Neuronal stem cell (in vitro differentiated cells): ENCODE measurements around the gene NFKBIZ.

Experiments used
- DNase-seq: peaks from one replicate; pipeline ENCODE4 v3.0.0-alpha.2; 2013; ENCODE audit warnings: low spot score
- H2AFZ ChIP-seq: one replicate; pipeline ENCODE4 v1.6.1; 2013; ENCODE audit warnings: mild to moderate bottlenecking, low read length, inconsistent platforms
- H2AK5ac ChIP-seq: 2 replicates; pipeline ENCODE4 v1.6.1; 2013; ENCODE audit warnings: low read depth, mild to moderate bottlenecking, inconsistent platforms, low read length, moderate library complexity, mixed read lengths
- H2BK120ac ChIP-seq: 2 replicates; pipeline ENCODE4 v1.6.1; 2013; ENCODE audit warnings: low read depth, mild to moderate bottlenecking, inconsistent platforms, low read length, moderate library complexity, mixed read lengths
- H2BK12ac ChIP-seq: one replicate; pipeline ENCODE4 v1.6.1; 2013; ENCODE audit warnings: low read length, inconsistent platforms
- H2BK15ac ChIP-seq: 2 replicates; pipeline ENCODE4 v1.6.1; 2013; ENCODE audit warnings: mild to moderate bottlenecking, low read length, inconsistent platforms, mixed read lengths
- H2BK5ac ChIP-seq: one replicate; pipeline ENCODE4 v1.6.1; 2013; ENCODE audit warnings: inconsistent platforms, mild to moderate bottlenecking, low read length, moderate library complexity
- H3K14ac ChIP-seq: one replicate; pipeline ENCODE4 v1.6.1; 2013; ENCODE audit warnings: low read length, inconsistent platforms
- H3K18ac ChIP-seq: 2 replicates; pipeline ENCODE4 v1.6.1; 2013; ENCODE audit warnings: low read length, inconsistent platforms
- H3K23ac ChIP-seq: 2 replicates; pipeline ENCODE4 v1.6.1; 2013; ENCODE audit warnings: low read depth, mild to moderate bottlenecking, mixed read lengths, low read length, inconsistent platforms; ENCODE audit not compliant: poor library complexity
- H3K27ac ChIP-seq: replicated peaks from 3 replicates; pipeline ENCODE4 v1.5.1; 2013; ENCODE audit warnings: low read length, inconsistent platforms
- H3K27me3 ChIP-seq, 3 experiments: 2 replicates each; pipeline ENCODE4 v1.6.1; 2013; ENCODE audit warnings: low read length in 3 of 3, mild to moderate bottlenecking in 2 of 3, inconsistent platforms in 1 of 3, low read depth in 1 of 3, mixed read lengths in 1 of 3, moderate library complexity in 1 of 3; ENCODE audit not compliant: control insufficient read depth in 3 of 3, insufficient read depth in 3 of 3
- H3K36me3 ChIP-seq, 2 donors: replicated peaks in 1 of 2; 2 replicates each; pipeline ENCODE4 v1.6.1; 2013; ENCODE audit warnings: low read length in 2 of 2; ENCODE audit not compliant: control insufficient read depth in 2 of 2, insufficient read depth in 2 of 2
- H3K4ac ChIP-seq: 2 replicates; pipeline ENCODE4 v1.6.1; 2013; ENCODE audit warnings: inconsistent platforms, mild to moderate bottlenecking, low read length, moderate library complexity
- H3K4me1 ChIP-seq, 2 donors: 1 replicate in 1 of 2; 2 replicates in 1 of 2; pipeline ENCODE4 v1.6.1; 2013; ENCODE audit warnings: low read length in 2 of 2, low read depth in 1 of 2; ENCODE audit not compliant: control insufficient read depth in 2 of 2, insufficient read depth in 1 of 2
- H3K4me2 ChIP-seq: one replicate; pipeline ENCODE4 v1.6.1; 2013; ENCODE audit warnings: mild to moderate bottlenecking, low read length, inconsistent platforms; ENCODE audit not compliant: insufficient read depth, poor library complexity, severe bottlenecking
- H3K4me3 ChIP-seq, 2 donors: 2 replicates each; pipeline ENCODE4 v1.5.1; 2013; ENCODE audit warnings: low read length in 2 of 2, mild to moderate bottlenecking in 2 of 2, inconsistent platforms in 1 of 2, moderate library complexity in 1 of 2
- H3K79me1 ChIP-seq: one replicate; pipeline ENCODE4 v1.6.1; 2013; ENCODE audit warnings: low read depth, mild to moderate bottlenecking, inconsistent platforms, low read length, moderate library complexity
- H3K9ac ChIP-seq: one replicate; pipeline ENCODE4 v1.6.1; 2013; ENCODE audit warnings: mild to moderate bottlenecking, low read depth, low read length, inconsistent platforms; ENCODE audit not compliant: poor library complexity
- H3K9me3 ChIP-seq, 2 donors: replicated peaks in 1 of 2; 2 replicates each; pipeline versions ENCODE3 to v1.6.1; 2013; ENCODE audit warnings: low read length in 2 of 2, mild to moderate bottlenecking in 2 of 2, inconsistent platforms in 1 of 2, low read depth in 1 of 2, mixed read lengths in 1 of 2, moderate library complexity in 1 of 2; ENCODE audit not compliant: control insufficient read depth in 2 of 2, insufficient read depth in 1 of 2
- H4K8ac ChIP-seq: one replicate; pipeline ENCODE4 v1.6.1; 2013; ENCODE audit warnings: low read depth, mild to moderate bottlenecking, inconsistent platforms, low read length, moderate library complexity
- H4K91ac ChIP-seq: one replicate; pipeline ENCODE4 v1.6.1; 2013; ENCODE audit warnings: low read length, low read depth, mild to moderate bottlenecking, inconsistent platforms; ENCODE audit not compliant: poor library complexity
- WGBS, 2 donors: extraction: QIAGEN DNeasy Blood & Tissue Kit; methylation state at CpG; one replicate each; pipeline ENCODE4 v1.1.7; 2013; ENCODE audit warnings: missing lambda C conversion rate in 2 of 2, mixed read lengths in 1 of 2; ENCODE audit not compliant: insufficient read length in 2 of 2, insufficient replicate concordance in 1 of 2; ENCODE audit errors: extremely low coverage in 2 of 2; 5-methylcytosine and 5-hydroxymethylcytosine counted together

The NFKBIZ gene

GRCh38 chr3:101848326-101848725, 988 bp upstream of the NFKBIZ start:
- Histone ChIP-seq H3K4me2 (no peak overlapping the region), H3K18ac (no peak overlapping the region), H3K4me3 (no peak overlapping the region), H3K79me1 (peaks cover 6% of the 10 kb centered on the region), H2BK120ac (no peak overlapping the region), H2BK5ac (no peak overlapping the region), H3K4ac (no peak overlapping the region), H4K8ac (no peak overlapping the region), H3K4me1 (peaks cover 5 to 6% of the 10 kb centered on the region in 2 donors), H2AFZ (peak overlapping the region; percentile 97), H3K36me3 (peaks cover 8 to 17% of the 10 kb centered on the region in 2 donors), H2BK15ac (no peak overlapping the region), H3K9me3 (no peaks in the 10 kb centered on the region), H2BK12ac (no peak overlapping the region), H3K27ac (no peak overlapping the region), H3K14ac (no peak overlapping the region), H3K23ac (no peak overlapping the region), H3K27me3 (no peaks in the 10 kb centered on the region), H3K9ac (no peak overlapping the region), H4K91ac (no peak overlapping the region), H2AK5ac (no peak overlapping the region)
- WGBS, 2 donors, result no CpG with 5 or more reads among the region's 3 CpGs
- DNase-seq, result no peak

- Histone ChIP-seq H2BK12ac (no peak overlapping the region), H3K18ac (peak overlapping the region; percentile 95), H3K4me1 (peaks cover 5 to 6% of the 10 kb centered on the region in 2 donors), H2BK15ac (no peak overlapping the region), H3K36me3 (peaks cover 14 to 32% of the 10 kb centered on the region in 2 donors), H2BK120ac (no peak overlapping the region), H3K4ac (peak overlapping the region; percentile 37), H3K4me2 (peak overlapping the region; percentile 67), H3K9ac (peak overlapping the region; percentile 93), H3K4me3 (peak overlapping the region; percentile 65 to 99), H4K8ac (no peak overlapping the region), H3K27me3 (no peaks in the 10 kb centered on the region), H3K79me1 (peaks cover 7% of the 10 kb centered on the region), H3K27ac (peak overlapping the region; percentile 59), H3K14ac (peak overlapping the region; percentile 56), H4K91ac (no peak overlapping the region), H2AFZ (peak overlapping the region; percentile 97), H3K9me3 (no peaks in the 10 kb centered on the region), H3K23ac (peak overlapping the region; percentile 99), H2AK5ac (no peak overlapping the region), H2BK5ac (no peak overlapping the region)
- WGBS, 2 donors, result no CpG with 5 or more reads among the region's 67 CpGs
- DNase-seq, result peak; percentile 40
Observed at GRCh38 chr3:101849714-101850245, 466 bp downstream of the NFKBIZ start.

- Histone ChIP-seq H4K8ac (no peak overlapping the region), H2AFZ (peak overlapping the region; percentile 97), H4K91ac (no peak overlapping the region), H3K27ac (no peak overlapping the region), H3K4me2 (peak overlapping the region; percentile 67), H2BK15ac (no peak overlapping the region), H2BK12ac (no peak overlapping the region), H3K23ac (no peak overlapping the region), H3K9me3 (no peaks in the 10 kb centered on the region), H2AK5ac (no peak overlapping the region), H3K9ac (no peak overlapping the region), H3K27me3 (no peaks in the 10 kb centered on the region), H3K14ac (no peak overlapping the region), H3K18ac (no peak overlapping the region), H3K4ac (no peak overlapping the region), H2BK120ac (no peak overlapping the region), H3K79me1 (peaks cover 7% of the 10 kb centered on the region), H3K4me3 (peak overlapping the region; percentile 65 to 99), H3K36me3 (peaks cover 18 to 38% of the 10 kb centered on the region in 2 donors), H2BK5ac (no peak overlapping the region), H3K4me1 (peaks cover 5 to 6% of the 10 kb centered on the region in 2 donors)
- DNase-seq, result no peak
- no CpG with 5 or more reads among the region's 19 CpGs for WGBS, 2 donors
Observed at GRCh38 chr3:101850246-101851051, 1.1 kb downstream of the NFKBIZ start.

- no peak overlapping the region for H2BK5ac ChIP-seq
- H3K79me1 ChIP-seq, result peaks cover 10% of the 10 kb centered on the region
- H3K4ac ChIP-seq, result no peak overlapping the region
- no peak overlapping the region for H3K27ac ChIP-seq
- no peak overlapping the region for H2BK120ac ChIP-seq
- no peak overlapping the region for H3K18ac ChIP-seq
- no peak overlapping the region for H3K4me2 ChIP-seq
- WGBS, 2 donors, result no CpG with 5 or more reads among the region's 5 CpGs
- H4K91ac ChIP-seq, result no peak overlapping the region
- H3K9ac ChIP-seq, result no peak overlapping the region
- H2BK15ac ChIP-seq, result no peak overlapping the region
- no peaks in the 10 kb centered on the region for H3K9me3 ChIP-seq
- H3K23ac ChIP-seq, result no peak overlapping the region
- peaks cover 21 to 44% of the 10 kb centered on the region in 2 donors for H3K36me3 ChIP-seq
- no peak overlapping the region for H2AFZ ChIP-seq
- no peak overlapping the region for H2AK5ac ChIP-seq
- no peak overlapping the region for H2BK12ac ChIP-seq
- peak overlapping the region in 1 of 2 donors; percentile 65 for H3K4me3 ChIP-seq
- no peak overlapping the region for H3K14ac ChIP-seq
- peaks cover 5 to 6% of the 10 kb centered on the region in 2 donors for H3K4me1 ChIP-seq
- H3K27me3 ChIP-seq, result no peaks in the 10 kb centered on the region
- H4K8ac ChIP-seq, result no peak overlapping the region
- no peak for DNase-seq
Observed at GRCh38 chr3:101851072-101851770, 1.9 kb downstream of the NFKBIZ start.
